ENCODE measurements around the gene MZT1. TPM values are rescaled to one million over a fixed set of nuclear protein-coding genes. Genes with fewer than 3 reads are reported as not detected.

The MZT1 gene
- total RNA-seq, 6 experiments from 2014 or later: 17.1 to 28.9 (median 27.0) TPM

GRCh38 chr13:72698164-72698563 lies 29.3 kb downstream of the MZT1 start:
- TF ChIP-seq, protein P1, sequence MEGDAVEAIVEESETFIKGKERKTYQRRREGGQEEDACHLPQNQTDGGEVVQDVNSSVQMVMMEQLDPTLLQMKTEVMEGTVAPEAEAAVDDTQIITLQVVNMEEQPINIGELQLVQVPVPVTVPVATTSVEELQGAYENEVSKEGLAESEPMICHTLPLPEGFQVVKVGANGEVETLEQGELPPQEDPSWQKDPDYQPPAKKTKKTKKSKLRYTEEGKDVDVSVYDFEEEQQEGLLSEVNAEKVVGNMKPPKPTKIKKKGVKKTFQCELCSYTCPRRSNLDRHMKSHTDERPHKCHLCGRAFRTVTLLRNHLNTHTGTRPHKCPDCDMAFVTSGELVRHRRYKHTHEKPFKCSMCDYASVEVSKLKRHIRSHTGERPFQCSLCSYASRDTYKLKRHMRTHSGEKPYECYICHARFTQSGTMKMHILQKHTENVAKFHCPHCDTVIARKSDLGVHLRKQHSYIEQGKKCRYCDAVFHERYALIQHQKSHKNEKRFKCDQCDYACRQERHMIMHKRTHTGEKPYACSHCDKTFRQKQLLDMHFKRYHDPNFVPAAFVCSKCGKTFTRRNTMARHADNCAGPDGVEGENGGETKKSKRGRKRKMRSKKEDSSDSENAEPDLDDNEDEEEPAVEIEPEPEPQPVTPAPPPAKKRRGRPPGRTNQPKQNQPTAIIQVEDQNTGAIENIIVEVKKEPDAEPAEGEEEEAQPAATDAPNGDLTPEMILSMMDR (IDR thresholded peaks at IDR 0.05): no peak
- Mint-ChIP-seq H3K4me3 (no peak overlapping the region), H3K27ac (no peak overlapping the region), H3K9me3 (peaks cover 1% of the 10 kb centered on the region; the same call in 1 of the 2 replicates), H3K4me1 (ENCODE audit: low read depth) (no peaks in the 10 kb centered on the region), H3K27me3 (ENCODE audit: insufficient read depth) (no peaks in the 10 kb centered on the region; the same call in 1 of the 2 replicates), H3K36me3 (ENCODE audit: low read depth) (no peaks in the 10 kb centered on the region)
- DNase-seq: no peak

- peaks cover 4% of the 10 kb centered on the region; the same call in 1 of the 2 replicates for H3K9me3 Mint-ChIP-seq
- no peaks in the 10 kb centered on the region for H3K36me3 Mint-ChIP-seq (ENCODE audit: low read depth)
- TF ChIP-seq, protein P1 (IDR thresholded peaks at IDR 0.05): peak; percentile 75
- H3K27ac Mint-ChIP-seq: no peak overlapping the region
- no peak overlapping the region for H3K4me3 Mint-ChIP-seq
- DNase-seq: peak; percentile 8
- no peaks in the 10 kb centered on the region; the same call in 1 of the 2 replicates for H3K27me3 Mint-ChIP-seq (ENCODE audit: insufficient read depth)
- H3K4me1 Mint-ChIP-seq (ENCODE audit: low read depth): no peaks in the 10 kb centered on the region
These were observed 30.9 kb downstream of the MZT1 start for GRCh38 chr13:72696579-72696978.

DNA sequence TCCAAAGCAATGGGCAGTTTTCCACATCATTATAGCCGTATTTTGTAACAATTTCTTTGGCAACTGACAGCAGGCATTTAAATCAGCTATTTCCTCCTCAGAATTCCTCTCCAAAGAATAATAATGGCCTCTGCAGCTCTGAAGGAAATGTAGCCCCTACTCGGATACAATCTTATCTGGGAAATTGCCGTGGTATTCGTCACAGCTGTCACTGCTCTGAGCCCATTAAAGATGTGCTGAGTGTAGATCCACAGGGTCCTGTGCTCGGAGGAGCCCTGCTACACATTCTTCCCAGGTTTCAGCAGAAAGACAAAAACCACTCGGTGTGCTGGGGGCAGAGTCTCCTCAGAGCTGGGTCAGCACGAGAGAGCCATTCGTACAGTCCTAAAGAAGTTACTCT lies 33.1 kb downstream of the MZT1 start:
- no peak overlapping the region for H3K4me3 Mint-ChIP-seq
- H3K27me3 Mint-ChIP-seq (ENCODE audit: insufficient read depth): no peaks in the 10 kb centered on the region; the same call in 1 of the 2 replicates
- no peaks in the 10 kb centered on the region for H3K4me1 Mint-ChIP-seq (ENCODE audit: low read depth)
- H3K36me3 Mint-ChIP-seq (ENCODE audit: low read depth): no peaks in the 10 kb centered on the region
- no peak for DNase-seq
- H3K27ac Mint-ChIP-seq: no peak overlapping the region
- TF ChIP-seq, protein P1 (IDR thresholded peaks at IDR 0.05): no peak
- peaks cover 4% of the 10 kb centered on the region; the same call in 1 of the 2 replicates for H3K9me3 Mint-ChIP-seq

GRCh38 chr13:72693832-72694231 lies 33.6 kb downstream of the MZT1 start:
- TF ChIP-seq, protein P1 (IDR thresholded peaks at IDR 0.05): no peak
- H3K36me3 Mint-ChIP-seq (ENCODE audit: low read depth): no peaks in the 10 kb centered on the region
- no peak for DNase-seq
- H3K27ac Mint-ChIP-seq: no peak overlapping the region
- peaks cover 4% of the 10 kb centered on the region; the same call in 1 of the 2 replicates for H3K9me3 Mint-ChIP-seq
- no peaks in the 10 kb centered on the region; the same call in 1 of the 2 replicates for H3K27me3 Mint-ChIP-seq (ENCODE audit: insufficient read depth)
- H3K4me1 Mint-ChIP-seq (ENCODE audit: low read depth): no peaks in the 10 kb centered on the region
- no peak overlapping the region for H3K4me3 Mint-ChIP-seq

GRCh38 chr13:72692884-72693514 lies 34.4 kb downstream of the MZT1 start:
- Mint-ChIP-seq H3K36me3 (ENCODE audit: low read depth) (no peaks in the 10 kb centered on the region), H3K9me3 (peaks cover 4% of the 10 kb centered on the region; the same call in 1 of the 2 replicates), H3K27ac (no peak overlapping the region), H3K4me3 (no peak overlapping the region), H3K27me3 (ENCODE audit: insufficient read depth) (no peaks in the 10 kb centered on the region; the same call in 1 of the 2 replicates), H3K4me1 (ENCODE audit: low read depth) (no peaks in the 10 kb centered on the region)
- TF ChIP-seq, protein P1 (IDR thresholded peaks at IDR 0.05): no peak
- DNase-seq: no peak

All from HFFc6 (cell line).